HUDEP-2 (cell line): Measurements from ENCODE around the gene DIMT1.
A peak's percentile ranks its signal among the peaks of the same experiment; 100 is the strongest.

ENCODE experiments used
- DNase-seq, 76 experiments: peaks; one replicate each; lab custom pipeline; 2025; ENCODE audit not compliant: unreplicated experiment in 76 of 76; lab: John Stamatoyannopoulos, UW

DIMT1 gene

GRCh38 chr5:62403411-62404250 lies at the start of gene DIMT1:
DIMT1 (minus strand) TSS chr5:62403905; CDS start chr5:62403772, 133 bp downstream.
- DNase-seq, result peak in 75 of 76 experiments; percentile 58 to 98 (median 92)

GRCh38 chr5:62450259-62450658 lies 46.6 kb upstream of the DIMT1 start:
- no peak for DNase-seq

GRCh38 chr5:62448528-62448927 lies 44.8 kb upstream of the DIMT1 start:
- DNase-seq, result no peak

GRCh38 chr5:62432621-62433064 lies 28.9 kb upstream of the DIMT1 start:
- DNase-seq, result peak in 23 of 76 experiments; percentile 4 to 50 (median 17)

GRCh38 chr5:62431735-62432620 lies 28.3 kb upstream of the DIMT1 start:
- DNase-seq, result peak in 18 of 76 experiments; percentile 3 to 50 (median 19)

- DNase-seq, result no peak
Measured at GRCh38 chr5:62424763-62425162, 21.1 kb upstream of the DIMT1 start.

GRCh38 chr5:62421414-62421813 lies 17.7 kb upstream of the DIMT1 start:
- DNase-seq, result peak in 20 of 76 experiments; percentile 9 to 62 (median 18)

GRCh38 chr5:62419609-62420008 lies 15.9 kb upstream of the DIMT1 start:
- peak in 1 of 76 experiments; percentile 8 for DNase-seq

- DNase-seq, result peak in 4 of 76 experiments; percentile 15 to 28 (median 16)
Measured at GRCh38 chr5:62418462-62419076, 14.9 kb upstream of the DIMT1 start.

- no peak for DNase-seq
Measured at GRCh38 chr5:62413711-62414110, 10.0 kb upstream of the DIMT1 start.

- peak; percentile 38 to 99 (median 96) for DNase-seq
Measured at GRCh38 chr5:62412549-62413329, 9.0 kb upstream of the DIMT1 start, which contains the start of gene IPO11. IPO11 (plus strand) TSS chr5:62412763; CDS start chr5:62437280, 24,517 bp downstream.

GRCh38 chr5:62395210-62395950 lies 8.3 kb downstream of the DIMT1 start:
- no peak for DNase-seq

GRCh38 chr5:62386824-62387223 lies 16.9 kb downstream of the DIMT1 start:
- DNase-seq, result no peak

GRCh38 chr5:62385816-62386400 lies 17.8 kb downstream of the DIMT1 start:
- DNase-seq, result no peak

GRCh38 chr5:62385131-62385530 lies 18.6 kb downstream of the DIMT1 start:
- DNase-seq, result no peak

- DNase-seq, result peak in 2 of 76 experiments; percentile 14 to 18
Measured at GRCh38 chr5:62376064-62376463, 27.6 kb downstream of the DIMT1 start.

- no peak for DNase-seq
Measured at GRCh38 chr5:62375627-62376026, 28.1 kb downstream of the DIMT1 start.

- DNase-seq, result no peak
Measured at GRCh38 chr5:62374090-62374489, 29.6 kb downstream of the DIMT1 start.

GRCh38 chr5:62373382-62373781 lies 30.3 kb downstream of the DIMT1 start:
- no peak for DNase-seq
